Measurements from ENCODE around the gene CUL3. TPM values are rescaled to one million over a fixed set of nuclear protein-coding genes. Genes with fewer than 3 reads are reported as not detected.

CUL3 gene
- total and polyA plus RNA-seq, 10 of the 15 experiments (the other 5 are each of a cell fraction or from before 2014, with no cell fraction given): 22.0 to 95.4 (median 53.4) TPM

DNA sequence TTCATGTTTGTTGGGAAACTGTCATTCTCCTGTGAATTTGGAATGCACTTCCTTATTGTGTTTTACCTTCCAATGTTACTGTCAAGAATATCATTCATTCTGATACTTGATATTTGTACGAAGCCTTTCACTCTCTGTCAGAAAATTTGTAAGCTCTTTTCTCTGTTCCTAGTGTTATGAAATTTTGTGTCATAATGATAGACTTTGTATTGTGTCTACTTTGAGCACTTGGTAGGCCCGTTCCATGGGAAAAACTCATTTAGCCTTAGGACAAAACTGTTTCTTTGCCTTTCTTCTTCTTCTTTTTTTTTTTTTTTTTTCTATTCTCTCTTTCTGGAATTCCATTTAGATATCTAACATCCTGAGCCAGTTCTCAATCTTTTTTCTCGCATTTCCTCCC is 131.3 kb downstream of the CUL3 start:
- in situ Hi-C loops (cut with MboI) (no loop called here), intact Hi-C loops (cut with micrococcal nuclease; ENCODE audit: unreplicated experiment) (no loop called here)
- CTCF ChIA-PET: no interaction called here
- DNase-seq (ENCODE audit: low read depth, low spot score) (no peak), ATAC-seq (no peak), FAIRE-seq (no peak)
- Histone ChIP-seq H3K9me3 (replicated peaks; ENCODE audit: control insufficient read depth, insufficient read depth, low read length) (no peaks in the 10 kb centered on the region), H3K9ac (ENCODE audit: control insufficient read depth, insufficient read depth, low read length) (no peak overlapping the region), H3K27me3 (replicated peaks in 1 of 2; ENCODE audit: control insufficient read depth in 2 of 2, insufficient read depth in 2 of 2, low read length in 1 of 2) (no peaks in the 10 kb centered on the region; a peak in 1 of 4 replicates), H3K4me3 (no peak overlapping the region), H3K27ac (ENCODE audit: control insufficient read depth, insufficient read depth) (no peak overlapping the region), H2AFZ (ENCODE audit: control insufficient read depth, low read depth, low read length) (no peak overlapping the region), H3K79me2 (ENCODE audit: control insufficient read depth, insufficient read depth, low read length) (no peaks in the 10 kb centered on the region), H3K4me1 (ENCODE audit: control insufficient read depth, insufficient read depth, low read length) (no peaks in the 10 kb centered on the region), H4K20me1 (ENCODE audit: control insufficient read depth, insufficient read depth) (no peaks in the 10 kb centered on the region), H3K4me2 (ENCODE audit: control insufficient read depth, insufficient read depth) (no peak overlapping the region), H3K36me3 (ENCODE audit: control insufficient read depth in 2 of 2, insufficient read depth in 2 of 2, low read length in 1 of 2) (no peaks in the 10 kb centered on the region)
- no peak for TF ChIP-seq KLF5 (IDR thresholded peaks at IDR 0.05; ENCODE audit: partially characterized antibody)
- TF ChIP-seq TCF3 (IDR thresholded peaks at IDR 0.05; ENCODE audit: borderline replicate concordance, insufficient read depth, low read depth, low read length): no peak
- no peak for TF ChIP-seq MTA3 (IDR thresholded peaks at IDR 0.05; ENCODE audit: borderline replicate concordance, low read length)
- TF ChIP-seq ATF7 (IDR thresholded peaks at IDR 0.05; ENCODE audit: low read depth): no peak
- TF ChIP-seq RELA (IDR thresholded peaks at IDR 0.05; ENCODE audit: borderline replicate concordance, partially characterized antibody): no peak
- TF ChIP-seq, protein P1, sequence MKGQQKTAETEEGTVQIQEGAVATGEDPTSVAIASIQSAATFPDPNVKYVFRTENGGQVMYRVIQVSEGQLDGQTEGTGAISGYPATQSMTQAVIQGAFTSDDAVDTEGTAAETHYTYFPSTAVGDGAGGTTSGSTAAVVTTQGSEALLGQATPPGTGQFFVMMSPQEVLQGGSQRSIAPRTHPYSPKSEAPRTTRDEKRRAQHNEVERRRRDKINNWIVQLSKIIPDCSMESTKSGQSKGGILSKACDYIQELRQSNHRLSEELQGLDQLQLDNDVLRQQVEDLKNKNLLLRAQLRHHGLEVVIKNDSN (IDR thresholded peaks at IDR 0.05; ENCODE audit: borderline replicate concordance, extremely low read length, insufficient read depth, low read depth, low read length): no peak
- no peak for TF ChIP-seq HDAC6 (IDR thresholded peaks at IDR 0.05; ENCODE audit: unreplicated experiment)
- POLR2A ChIA-PET: no interaction called here
- RAD21 ChIA-PET (ENCODE audit: unreplicated experiment): no interaction called here
- 53% methylated on average over 3 of the region's 3 CpGs for WGBS (ENCODE audit: insufficient coverage, insufficient replicate concordance, low lambda C conversion rate, missing lambda C conversion rate)
- SMC1A ChIA-PET (ENCODE audit: uncharacterized antibody, unreplicated experiment): interaction anchor here (0.8 kb wide), 1 partner anchor 15 kb away, joined by 3 read pairs; no protein-coding TSS in a partner anchor
- BruUV-seq (replicated peaks): no TSS peak

Measured in GM12878 (cell line).